Measurements from ENCODE around the gene SUPT3H.

DNA sequence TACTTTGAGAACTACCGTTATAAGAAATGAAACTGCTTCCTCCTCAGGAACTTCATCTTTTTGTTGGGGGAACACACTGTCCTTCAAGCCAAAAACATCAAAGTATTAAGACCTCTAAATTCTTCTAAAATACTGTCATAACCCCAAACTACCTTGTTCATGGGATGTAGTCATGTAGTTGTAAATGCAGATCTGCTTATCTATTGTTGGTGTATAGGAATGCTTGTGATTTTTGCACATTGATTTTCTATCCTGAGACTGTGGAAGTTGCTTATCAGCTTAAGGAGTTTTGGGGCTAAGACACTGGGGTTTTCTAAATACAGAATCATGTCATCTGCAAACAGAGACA lies 332.5 kb downstream of the SUPT3H start:
- TF ChIP-seq, protein P1, sequence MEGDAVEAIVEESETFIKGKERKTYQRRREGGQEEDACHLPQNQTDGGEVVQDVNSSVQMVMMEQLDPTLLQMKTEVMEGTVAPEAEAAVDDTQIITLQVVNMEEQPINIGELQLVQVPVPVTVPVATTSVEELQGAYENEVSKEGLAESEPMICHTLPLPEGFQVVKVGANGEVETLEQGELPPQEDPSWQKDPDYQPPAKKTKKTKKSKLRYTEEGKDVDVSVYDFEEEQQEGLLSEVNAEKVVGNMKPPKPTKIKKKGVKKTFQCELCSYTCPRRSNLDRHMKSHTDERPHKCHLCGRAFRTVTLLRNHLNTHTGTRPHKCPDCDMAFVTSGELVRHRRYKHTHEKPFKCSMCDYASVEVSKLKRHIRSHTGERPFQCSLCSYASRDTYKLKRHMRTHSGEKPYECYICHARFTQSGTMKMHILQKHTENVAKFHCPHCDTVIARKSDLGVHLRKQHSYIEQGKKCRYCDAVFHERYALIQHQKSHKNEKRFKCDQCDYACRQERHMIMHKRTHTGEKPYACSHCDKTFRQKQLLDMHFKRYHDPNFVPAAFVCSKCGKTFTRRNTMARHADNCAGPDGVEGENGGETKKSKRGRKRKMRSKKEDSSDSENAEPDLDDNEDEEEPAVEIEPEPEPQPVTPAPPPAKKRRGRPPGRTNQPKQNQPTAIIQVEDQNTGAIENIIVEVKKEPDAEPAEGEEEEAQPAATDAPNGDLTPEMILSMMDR (IDR thresholded peaks at IDR 0.05; ENCODE audit: control extremely low read depth in 1 of 3, insufficient read depth in 1 of 3, low read depth in 1 of 3, low read length in 3 of 3) = no peak
- TF ChIP-seq RBBP5 (IDR thresholded peaks at IDR 0.05; ENCODE audit: borderline replicate concordance, low read depth, low read length) (no peak), TAF7 (optimal IDR thresholded peaks at IDR 0.05; ENCODE audit: borderline replicate concordance, low read depth, low read length) (no peak), SUZ12 (IDR thresholded peaks at IDR 0.05; ENCODE audit: low read length) (no peak)
